ENCODE results near the gene PPFIBP1. TPM values are rescaled to one million over a fixed set of nuclear protein-coding genes. Genes with fewer than 3 reads are reported as not detected.

PPFIBP1 gene
- total RNA-seq, 4 donors from 2014 or later, result 47.2 to 77.3 (median 52.7) TPM

GRCh38 chr12:27486961-27487360, 37.0 kb upstream of the PPFIBP1 start:
- H3K4me3 ChIP-seq (ENCODE audit: low read depth, poor library complexity, severe bottlenecking), result no peak overlapping the region
- DNase-seq (ENCODE audit: low spot score in 2 of 2), result no peak
- intact Hi-C loops (cut with DNase I; ENCODE audit: low total_unique reads), result no loop called here
- no peak for TF ChIP-seq POLR2A (IDR thresholded peaks at IDR 0.05)
- TF ChIP-seq CTCF (IDR thresholded peaks at IDR 0.05), result no peak

- TF ChIP-seq POLR2A (IDR thresholded peaks at IDR 0.05), result no peak
- no peak for TF ChIP-seq CTCF (IDR thresholded peaks at IDR 0.05)
- 65 to 86% methylated on average over 5 of the region's 5 CpGs for WGBS, 2 donors
Measured at GRCh38 chr12:27488479-27488878, 35.5 kb upstream of the PPFIBP1 start.

GRCh38 chr12:27491226-27491625, 32.8 kb upstream of the PPFIBP1 start:
- TF ChIP-seq CTCF (IDR thresholded peaks at IDR 0.05), result no peak
- no peak for TF ChIP-seq POLR2A (IDR thresholded peaks at IDR 0.05)

More at GRCh38 chr12:27488479-27488878, 35.5 kb upstream of the PPFIBP1 start:
- H3K4me3 ChIP-seq (ENCODE audit: low read depth, poor library complexity, severe bottlenecking), result no peak overlapping the region
- DNase-seq (ENCODE audit: low spot score in 2 of 2), result no peak
- intact Hi-C loops (cut with DNase I; ENCODE audit: low total_unique reads), result no loop called here

GRCh38 chr12:27493260-27493940, 30.6 kb upstream of the PPFIBP1 start:
- no peak for DNase-seq (ENCODE audit: low spot score in 2 of 2)
- intact Hi-C loops (cut with DNase I; ENCODE audit: low total_unique reads), result no loop called here
- TF ChIP-seq POLR2A (IDR thresholded peaks at IDR 0.05) (no peak), CTCF (IDR thresholded peaks at IDR 0.05) (no peak)
- WGBS, 2 donors, result 68% methylated on average over 6 of the region's 6 CpGs
- H3K4me3 ChIP-seq (ENCODE audit: low read depth, poor library complexity, severe bottlenecking), result no peak overlapping the region

More at GRCh38 chr12:27491226-27491625, 32.8 kb upstream of the PPFIBP1 start:
- 89% methylated on average over 2 of the region's 2 CpGs for WGBS, 2 donors
- intact Hi-C loops (cut with DNase I; ENCODE audit: low total_unique reads), result no loop called here
- no peak overlapping the region for H3K4me3 ChIP-seq (ENCODE audit: low read depth, poor library complexity, severe bottlenecking)
- DNase-seq (ENCODE audit: low spot score in 2 of 2), result no peak

- intact Hi-C loops (cut with DNase I; ENCODE audit: low total_unique reads), result no loop called here
- no peak overlapping the region for H3K4me3 ChIP-seq (ENCODE audit: low read depth, poor library complexity, severe bottlenecking)
- TF ChIP-seq CTCF (IDR thresholded peaks at IDR 0.05) (no peak), POLR2A (IDR thresholded peaks at IDR 0.05) (no peak)
- DNase-seq (ENCODE audit: low spot score in 2 of 2), result no peak
- WGBS, 2 donors, result 79 to 94% methylated on average over 3 of the region's 3 CpGs
Measured at GRCh38 chr12:27497446-27497845, 26.6 kb upstream of the PPFIBP1 start.

- no peak for TF ChIP-seq CTCF (IDR thresholded peaks at IDR 0.05)
- TF ChIP-seq POLR2A (IDR thresholded peaks at IDR 0.05), result no peak
- intact Hi-C loops (cut with DNase I; ENCODE audit: low total_unique reads), result no loop called here
- no peak overlapping the region for H3K4me3 ChIP-seq (ENCODE audit: low read depth, poor library complexity, severe bottlenecking)
- 87 to 90% methylated on average over 4 of the region's 4 CpGs for WGBS, 2 donors
- no peak for DNase-seq (ENCODE audit: low spot score in 2 of 2)
Measured at GRCh38 chr12:27498149-27498548, 25.9 kb upstream of the PPFIBP1 start.

Data from lower leg skin (tissue), 4 donors.